DMS53 (cell line): Measurements from ENCODE around the gene PDGFRB.

Experiments
- DNase-seq: peaks from one replicate; lab custom pipeline; 2025; lab: John Stamatoyannopoulos, UW

Gene PDGFRB

DNA sequence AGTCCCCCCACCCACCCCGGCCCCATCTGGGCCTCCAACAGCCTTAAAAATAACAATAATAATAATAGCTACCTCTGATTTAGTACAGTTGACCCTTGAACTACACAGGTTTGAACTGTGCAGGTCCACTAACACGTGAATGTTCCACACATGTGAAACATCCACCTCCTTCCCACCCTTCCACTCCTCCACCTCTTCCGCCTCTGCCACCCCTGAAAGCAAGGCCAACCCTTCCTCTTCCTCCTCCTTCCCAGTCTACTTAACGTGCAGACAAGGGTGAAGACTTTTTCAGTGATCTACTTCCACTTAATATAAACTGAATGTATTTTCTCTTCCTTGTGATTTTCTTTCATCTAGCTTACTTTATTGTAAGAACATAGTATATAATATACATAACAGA is 10.8 kb downstream of the PDGFRB start:
- no peak for DNase-seq

DNA sequence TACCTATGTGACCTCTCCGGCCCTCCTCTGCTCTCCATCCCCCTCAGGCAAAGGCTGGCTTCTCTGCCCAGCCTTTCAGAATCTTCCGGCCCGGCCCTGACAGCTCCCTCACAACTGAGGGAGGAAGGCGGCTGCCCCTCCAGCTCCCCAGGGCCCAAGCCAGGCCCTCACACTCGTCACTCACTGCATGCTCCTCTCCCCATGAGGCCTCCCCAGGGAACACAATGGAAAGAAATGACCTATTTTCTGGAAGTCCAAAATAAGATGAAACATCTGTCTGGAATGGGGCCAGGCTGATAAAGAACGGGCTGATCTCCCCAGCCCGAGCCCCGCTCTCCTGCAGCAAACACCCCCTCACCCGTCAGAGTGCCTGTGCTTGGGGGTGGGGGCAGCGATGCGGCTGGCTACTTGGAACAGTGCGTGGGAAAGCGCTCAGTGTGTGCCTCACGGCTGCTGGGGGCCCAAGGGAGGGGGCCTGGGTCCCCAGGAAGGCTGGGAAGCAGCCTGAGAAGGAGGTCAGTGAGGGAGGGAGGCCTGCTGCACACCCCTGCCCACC is 11.3 kb downstream of the PDGFRB start:
- no peak for DNase-seq

DNA sequence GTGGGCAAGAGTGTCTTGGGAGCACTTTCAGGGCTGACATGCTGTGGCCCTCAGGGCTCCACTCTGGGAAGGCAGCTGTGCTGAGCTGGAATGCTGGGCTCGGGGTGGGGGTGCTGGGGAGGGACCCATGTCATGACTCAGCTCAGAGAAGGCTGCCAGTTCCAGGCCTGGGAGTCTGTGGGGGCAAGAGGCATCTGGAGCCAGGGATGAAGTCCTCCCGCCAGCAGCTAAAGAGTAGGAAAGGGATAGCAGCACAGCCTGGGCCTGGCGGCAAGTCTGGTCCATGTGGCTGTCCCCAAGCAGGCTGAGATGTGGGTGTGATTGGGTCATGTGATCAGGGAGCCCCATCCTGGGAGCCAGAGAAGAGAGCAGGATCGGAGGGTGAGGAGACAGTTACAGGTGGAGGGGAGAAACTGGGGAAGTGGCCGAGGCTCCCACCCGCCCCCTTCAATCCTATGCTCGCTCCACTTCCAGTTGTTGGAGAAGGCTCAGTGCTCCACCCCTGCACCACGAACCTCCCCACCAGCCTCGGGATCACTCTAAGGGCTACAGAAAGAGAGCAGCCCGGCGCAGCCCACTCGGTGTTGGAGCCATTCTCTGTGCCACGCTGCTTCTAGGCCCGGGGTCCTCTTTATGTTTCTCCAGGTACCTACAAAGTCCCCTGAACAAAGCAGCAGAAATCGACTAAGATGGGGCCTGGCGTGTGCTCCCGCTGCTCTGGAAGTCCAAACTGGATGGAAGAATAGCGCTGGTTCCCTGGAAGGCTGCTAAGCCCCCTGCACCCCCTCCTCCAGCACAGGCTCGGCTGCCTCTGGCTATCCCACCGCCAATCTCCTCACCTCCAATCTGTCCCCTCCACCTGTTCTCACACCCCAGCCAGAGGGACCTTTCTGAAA is 12.0 kb downstream of the PDGFRB start:
- peak; percentile 24 for DNase-seq

DNA sequence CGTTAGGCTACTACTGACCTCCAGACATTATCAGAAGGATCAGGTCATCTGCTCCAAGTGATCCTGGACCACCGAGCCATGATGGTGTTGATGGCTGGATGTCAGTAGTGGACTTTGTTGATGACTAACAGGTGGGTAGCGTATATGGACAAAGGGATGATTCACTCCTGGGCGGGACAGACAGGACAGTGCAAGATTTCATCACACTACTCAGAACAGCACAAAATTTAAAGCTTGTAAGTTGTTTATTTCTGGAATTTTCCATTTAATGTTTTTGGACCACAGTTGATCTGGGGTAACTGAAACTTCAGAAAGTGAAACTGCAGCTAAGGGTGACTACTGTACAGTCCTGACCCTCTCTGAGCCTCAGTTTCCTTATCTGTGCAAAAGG is 12.7 kb downstream of the PDGFRB start:
- DNase-seq = peak; percentile 53

DNA sequence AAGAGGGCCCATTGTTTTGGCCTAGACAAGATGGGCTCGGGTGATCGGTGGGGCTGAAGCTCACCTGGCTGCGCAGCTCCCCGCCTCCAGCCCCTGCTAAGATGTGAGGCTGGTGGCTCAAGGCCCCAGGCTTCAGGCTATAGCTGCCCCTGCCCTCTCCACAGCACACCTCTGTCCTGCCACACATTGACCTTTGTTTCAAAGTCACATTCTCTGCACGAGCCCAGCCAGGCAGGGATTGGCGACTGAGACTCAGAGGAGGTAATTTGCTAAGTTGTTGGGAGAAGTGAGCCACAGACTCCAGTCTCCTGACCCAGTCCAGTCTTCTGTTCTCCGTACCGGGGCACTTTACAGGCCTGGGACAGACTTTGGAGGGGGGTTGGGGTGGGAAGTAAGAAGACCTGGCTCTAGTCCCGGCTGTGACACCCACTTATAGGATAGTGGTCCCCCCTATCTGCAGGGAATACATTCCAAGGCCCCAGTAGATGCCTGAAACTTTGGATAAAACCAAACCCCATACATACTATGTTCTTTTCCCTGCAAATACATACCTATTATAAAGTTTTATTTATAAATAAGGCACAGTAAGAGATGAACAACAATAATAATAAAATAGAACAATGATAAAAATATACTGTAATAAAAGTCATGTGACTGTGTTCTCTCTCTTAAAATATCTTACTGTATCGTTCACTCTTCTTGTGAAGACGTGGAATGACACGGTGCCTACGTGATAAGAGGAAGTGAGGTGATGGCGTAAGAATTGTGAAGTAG is 13.3 kb downstream of the PDGFRB start:
- no peak for DNase-seq

DNA sequence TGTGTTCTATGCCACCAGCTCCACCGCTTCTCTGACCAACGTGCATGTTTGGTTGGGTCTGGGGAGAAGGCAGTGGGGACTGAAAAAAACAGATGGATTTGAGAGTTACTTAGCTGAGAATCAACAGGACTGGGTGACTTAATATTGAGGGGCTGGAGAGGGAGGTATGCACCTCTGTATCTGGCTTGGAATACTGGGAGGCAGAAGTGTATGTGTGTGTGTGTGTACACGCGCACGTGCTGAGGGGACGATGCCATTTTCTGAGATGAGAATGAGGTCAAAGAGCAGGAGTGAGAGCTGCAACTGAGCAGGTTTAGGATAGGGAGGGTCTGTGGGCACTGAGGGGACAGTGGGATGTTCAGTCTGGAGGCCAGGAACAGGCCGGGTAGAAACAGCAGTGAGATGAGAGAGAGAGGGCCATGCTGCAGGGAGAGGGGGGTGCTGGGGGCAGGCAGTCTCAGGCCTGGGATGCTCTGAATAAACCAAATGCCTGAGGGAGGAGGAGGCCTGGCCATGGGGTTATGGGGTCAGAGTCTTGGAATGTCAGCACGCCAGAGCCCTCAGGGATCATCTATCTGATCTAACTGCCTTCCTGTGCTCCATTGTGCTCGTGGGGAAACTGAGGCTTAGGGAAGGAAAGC is 14.0 kb downstream of the PDGFRB start:
- DNase-seq = no peak

DNA sequence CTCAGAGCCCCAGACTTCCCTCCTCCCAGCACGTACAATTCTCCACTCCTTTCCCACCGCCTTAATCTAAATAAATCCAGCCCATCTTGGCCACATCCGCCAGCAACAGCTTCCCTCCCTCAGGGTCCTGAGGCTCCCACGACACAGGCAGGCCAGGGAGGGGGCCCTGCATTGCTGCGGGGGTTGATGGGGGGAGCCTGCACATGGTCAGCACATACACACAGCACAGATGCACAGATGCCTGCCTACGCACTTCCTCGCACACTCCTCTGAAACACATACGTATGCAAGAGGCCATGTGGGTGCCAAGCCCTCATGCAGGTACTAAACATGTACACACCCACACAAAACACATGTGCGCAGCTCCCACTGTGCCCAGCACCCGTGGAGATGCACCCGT is 14.8 kb downstream of the PDGFRB start:
- no peak for DNase-seq

DNA sequence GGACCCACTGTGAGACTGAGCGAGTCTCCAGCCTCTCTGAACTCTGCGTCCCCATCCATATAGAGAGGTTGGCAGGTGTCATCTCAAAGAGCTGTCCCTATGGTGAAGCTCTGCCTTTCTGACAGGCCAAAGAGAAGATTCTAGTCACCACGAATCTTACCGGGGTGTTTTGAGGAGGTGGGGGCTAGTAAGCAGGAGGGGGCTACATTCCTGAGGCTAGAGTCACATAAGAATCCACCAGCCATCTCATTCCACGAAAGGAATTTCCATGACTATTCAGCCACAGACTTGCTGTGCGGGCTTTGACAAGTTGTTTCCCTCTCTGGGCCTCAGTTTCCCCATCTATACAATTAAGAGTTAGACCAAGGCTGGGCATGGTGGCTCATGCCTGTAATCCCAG is 16.3 kb downstream of the PDGFRB start:
- DNase-seq = no peak

DNA sequence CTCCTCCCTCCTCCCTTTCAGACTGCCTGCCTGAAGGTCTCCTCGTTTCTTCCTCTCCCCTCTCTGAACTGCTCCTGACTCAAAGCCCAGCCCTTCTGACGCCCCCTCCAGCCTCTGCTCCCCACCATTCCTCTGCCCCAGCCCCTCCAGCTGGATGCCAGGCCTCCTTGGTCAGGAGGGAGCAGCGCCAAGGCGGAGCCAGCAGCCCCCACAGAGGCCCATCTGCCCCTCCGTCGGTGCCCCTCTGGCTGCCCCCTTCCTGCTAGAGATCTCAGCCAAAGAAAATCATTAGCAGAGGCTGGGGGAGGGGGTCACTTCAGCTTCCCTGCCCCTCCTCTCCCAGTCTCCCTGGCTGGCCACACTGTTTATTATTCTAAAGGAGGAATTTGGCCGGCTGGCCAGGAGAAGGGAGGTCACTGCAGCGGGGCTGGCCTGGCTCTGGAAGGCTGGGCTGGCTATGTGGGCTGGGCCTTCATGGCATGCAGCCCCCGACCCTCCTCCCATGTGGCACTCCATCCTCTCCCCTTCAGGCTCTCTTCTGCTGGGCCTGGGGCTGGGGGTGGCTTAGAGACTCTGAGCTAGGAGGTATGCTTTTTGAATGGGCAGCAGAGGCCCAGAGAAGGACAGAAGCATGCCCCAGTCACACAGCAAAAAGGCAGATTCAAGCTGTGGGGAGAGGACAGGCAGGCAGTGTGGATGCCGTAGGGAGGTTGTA is 16.9 kb downstream of the PDGFRB start:
- no peak for DNase-seq

DNA sequence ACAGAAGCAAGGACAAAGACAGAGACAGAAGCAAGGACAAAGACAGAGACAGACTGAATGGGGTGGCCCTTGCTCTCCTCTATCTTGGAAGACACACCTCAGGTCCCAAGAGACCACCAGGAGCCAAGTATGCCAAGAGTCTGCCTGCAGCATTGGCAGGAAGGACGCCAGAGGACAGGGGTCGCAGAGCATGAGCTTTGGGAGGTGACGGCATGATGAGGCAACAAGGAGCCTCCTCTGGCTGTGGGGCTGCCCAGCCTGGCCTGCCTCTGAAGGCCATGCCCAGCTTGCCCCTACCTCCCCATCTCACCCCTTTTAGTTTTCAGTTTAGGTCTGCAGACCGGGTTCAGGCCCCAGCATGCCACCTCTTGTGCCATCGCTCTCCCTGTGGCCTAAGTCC is 17.6 kb downstream of the PDGFRB start:
- no peak for DNase-seq

DNA sequence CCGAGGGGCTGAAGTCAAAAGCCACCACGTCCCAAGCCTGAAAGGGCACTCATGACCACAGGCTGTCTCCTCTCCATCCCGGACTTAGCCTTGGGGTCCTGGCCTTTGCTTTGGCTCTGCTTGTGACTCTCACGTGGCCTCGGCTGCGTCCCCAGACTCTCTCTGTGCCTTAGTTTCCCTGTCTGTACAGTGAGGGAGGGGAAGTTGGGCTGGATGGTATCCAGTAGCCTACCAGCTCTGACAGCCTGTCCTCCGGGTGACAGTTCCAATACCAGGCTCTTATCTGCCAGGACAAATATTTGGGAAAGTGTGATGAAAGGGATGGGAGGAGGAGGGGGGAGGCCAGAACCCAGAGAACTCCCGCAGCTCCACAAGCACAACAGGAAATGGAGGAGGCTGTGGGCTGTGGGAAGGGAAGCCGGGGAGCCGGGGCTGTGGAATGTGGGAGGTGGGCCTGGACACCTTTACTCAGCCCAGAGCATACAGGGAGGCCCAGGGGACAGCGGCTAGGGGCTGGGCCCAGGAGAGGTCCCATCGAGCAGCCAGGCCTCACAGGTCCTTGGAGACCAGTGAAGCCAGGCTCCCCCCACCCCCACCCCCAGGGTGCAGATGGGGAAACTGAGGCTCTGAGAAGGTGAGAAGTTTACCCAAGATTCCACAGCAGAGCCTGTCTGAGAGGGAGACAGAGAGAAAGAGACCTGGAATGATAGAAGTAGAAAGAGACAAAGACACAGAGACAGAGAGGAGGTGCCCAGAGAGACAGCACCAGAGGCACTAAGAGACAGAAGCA is 18.3 kb downstream of the PDGFRB start:
- DNase-seq = peak; percentile 30

DNA sequence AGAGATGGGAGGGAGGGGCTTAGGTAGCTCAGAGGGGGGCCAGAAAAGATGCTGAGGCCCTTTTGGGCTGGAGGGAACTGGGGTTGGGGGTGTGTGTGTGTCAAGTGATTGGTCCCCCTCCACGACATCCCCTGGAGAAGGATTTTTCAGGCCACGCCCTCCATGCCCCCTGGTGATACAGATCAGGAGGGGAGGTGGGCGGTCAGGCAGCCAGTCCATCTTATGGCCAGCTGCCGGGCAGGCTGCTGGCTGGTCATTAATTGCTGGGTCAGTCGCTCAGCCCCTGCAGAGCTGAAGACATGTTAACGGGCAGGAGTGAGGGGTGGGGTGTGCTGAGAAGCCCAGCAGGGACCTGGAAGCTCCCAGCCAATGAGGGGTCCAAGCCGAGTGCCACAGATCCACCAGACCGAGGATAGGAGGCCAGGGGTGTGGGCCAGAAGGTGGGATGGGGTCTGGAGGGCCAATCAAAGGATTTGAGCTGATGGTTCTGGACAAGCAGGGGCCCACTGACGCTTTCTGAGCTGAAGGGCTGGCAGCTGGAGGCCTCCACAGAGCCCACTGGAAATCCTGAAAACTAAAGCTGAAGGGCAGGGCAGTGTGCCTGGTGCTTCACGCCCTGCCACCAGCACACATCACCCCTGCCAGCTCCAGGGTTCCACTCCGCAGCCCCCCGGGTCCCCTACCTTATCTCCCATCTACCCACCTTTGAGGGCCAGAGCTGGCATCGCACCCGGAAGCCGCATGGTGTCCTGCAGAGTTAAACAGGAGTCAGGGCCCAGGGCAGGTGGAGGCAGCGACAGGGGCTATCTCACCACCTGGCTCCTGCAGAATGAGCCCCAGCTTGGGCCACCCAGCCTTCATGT is 19.1 kb downstream of the PDGFRB start:
- DNase-seq = no peak

DNA sequence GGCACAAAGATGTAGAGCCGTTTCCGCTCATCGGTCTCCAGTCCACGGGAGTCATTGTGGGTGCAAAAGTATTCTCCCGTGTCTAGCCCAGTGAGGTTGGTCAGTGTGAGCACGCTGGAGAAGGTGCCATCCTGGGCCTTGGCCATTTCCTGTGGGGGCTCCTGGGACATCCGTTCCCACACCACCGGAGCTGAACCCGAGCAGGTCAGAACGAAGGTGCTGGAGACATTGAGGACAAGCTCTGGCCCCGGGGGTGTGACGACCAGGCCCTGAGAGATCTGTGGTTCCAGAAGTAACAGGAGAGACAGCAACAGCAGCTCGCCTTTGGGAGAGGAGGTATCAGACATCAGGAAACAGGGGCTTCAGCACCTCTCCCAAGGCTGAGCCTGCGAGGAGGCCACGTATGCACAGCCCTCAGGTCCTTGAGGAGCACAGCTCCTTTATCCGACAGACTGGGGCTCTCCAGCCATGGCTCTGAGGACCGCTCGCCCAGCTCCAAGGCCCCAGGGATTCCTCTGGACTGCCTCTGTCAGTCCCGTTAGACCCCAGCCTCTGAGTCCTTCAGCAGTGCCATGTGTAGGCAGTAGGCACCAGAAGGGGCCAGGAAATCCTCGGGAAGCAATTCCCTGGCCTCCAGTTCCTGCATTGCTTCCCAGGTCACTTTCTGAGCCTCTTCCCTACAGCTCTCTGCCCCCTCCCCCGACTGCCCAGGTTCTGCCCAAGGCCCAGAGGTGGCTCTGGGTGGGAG is 19.9 kb downstream of the PDGFRB start:
- no peak for DNase-seq

DNA sequence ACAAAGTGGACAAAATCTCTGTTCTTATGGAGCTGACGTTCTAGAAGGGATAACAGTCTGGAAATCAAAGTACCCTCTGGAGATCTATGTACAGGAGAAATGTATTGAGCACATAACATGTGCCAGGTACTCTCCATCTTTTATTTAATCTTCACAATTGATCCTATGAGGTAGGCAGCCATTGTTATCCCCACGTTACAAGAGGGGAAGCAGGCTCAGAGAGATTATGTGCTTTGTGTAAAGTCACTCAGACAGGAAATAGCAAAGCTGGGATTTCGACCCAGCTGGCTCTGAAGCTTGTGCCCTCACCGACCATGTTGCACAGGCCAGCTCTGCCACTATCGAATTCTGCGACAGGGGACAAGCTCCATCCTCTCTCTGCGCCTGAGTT is 21.5 kb downstream of the PDGFRB start:
- no peak for DNase-seq

DNA sequence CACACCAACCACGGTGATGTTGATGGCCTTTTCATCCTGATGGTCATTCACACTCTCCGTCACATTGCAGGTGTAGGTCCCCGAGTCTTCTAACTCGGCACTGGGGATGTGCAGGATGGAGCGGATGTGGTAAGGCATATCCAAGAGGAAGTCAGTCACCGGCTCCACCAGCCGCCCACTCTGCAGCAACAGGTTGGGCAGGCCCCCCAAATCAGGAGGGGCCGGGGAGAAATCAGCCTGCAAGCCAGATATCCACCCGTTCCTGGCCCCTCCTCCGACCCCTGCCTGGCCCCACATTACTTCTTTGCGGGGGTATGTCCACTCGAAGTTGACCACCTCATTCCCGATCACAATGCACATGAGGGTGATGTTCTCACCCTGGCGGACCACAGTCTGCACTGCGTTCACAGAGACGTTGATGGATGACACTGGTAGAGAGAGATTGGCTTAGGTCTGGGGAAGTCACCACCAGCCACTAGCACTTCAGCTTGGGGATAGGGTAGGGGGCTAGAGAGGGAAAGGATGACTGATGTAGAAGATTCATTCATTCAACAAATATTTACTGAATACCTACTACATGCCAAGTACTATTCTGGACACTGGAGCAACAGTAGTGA is 22.0 kb downstream of the PDGFRB start:
- DNase-seq = no peak

DNA sequence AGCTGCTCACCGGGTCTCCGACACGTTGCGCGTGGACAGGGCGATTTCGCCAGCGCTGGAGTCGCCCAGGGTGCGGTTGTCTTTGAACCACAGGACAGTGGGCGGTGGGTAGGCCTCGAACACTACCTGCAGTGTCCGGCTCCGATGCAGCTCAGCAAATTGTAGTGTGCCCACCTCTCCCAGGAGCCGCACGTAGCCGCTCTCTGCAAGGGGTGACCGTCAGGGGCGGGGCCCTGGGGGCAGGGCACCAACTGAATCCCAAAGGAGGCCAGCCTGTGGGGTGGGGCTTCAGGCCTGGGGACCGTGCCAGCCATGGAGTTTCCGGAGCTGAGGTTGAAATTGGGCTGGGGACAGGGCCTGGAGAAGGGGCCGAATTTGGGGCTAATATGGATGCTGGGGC is 22.9 kb downstream of the PDGFRB start:
- no peak for DNase-seq

DNA sequence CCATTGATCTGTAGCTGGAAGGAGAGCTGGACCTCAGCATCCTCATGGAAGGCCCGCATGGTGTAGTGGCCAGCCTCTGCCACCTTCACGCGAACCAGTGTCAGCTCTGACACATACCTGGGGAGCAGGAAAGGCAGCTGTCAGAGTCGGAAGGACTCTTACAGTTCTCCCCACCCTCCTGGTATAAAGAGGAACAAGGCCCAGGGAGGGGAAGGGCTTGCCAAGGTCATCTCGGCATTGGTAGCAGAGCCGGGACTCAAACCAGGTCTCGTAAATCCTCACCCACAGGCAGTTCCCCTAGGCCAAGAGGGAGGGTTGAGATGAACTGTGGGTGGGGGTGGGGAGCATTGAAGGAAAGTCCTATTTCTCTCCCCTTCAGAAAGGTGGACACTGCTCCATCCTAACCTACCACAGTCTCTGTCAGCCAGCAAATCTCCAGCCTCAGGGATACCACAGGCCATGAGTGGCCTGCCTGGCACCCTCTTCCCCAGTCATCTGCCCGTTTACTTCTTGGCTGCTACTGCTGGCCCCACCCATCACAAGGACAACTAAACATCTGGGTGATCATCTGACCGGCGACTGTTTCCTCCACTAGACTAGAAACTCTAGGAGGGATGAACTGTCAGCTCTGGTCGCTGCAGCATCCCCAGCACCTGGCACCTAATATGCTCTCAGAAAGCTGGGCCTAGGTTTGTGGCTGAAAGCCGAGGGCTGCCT is 23.5 kb downstream of the PDGFRB start:
- no peak for DNase-seq

DNA sequence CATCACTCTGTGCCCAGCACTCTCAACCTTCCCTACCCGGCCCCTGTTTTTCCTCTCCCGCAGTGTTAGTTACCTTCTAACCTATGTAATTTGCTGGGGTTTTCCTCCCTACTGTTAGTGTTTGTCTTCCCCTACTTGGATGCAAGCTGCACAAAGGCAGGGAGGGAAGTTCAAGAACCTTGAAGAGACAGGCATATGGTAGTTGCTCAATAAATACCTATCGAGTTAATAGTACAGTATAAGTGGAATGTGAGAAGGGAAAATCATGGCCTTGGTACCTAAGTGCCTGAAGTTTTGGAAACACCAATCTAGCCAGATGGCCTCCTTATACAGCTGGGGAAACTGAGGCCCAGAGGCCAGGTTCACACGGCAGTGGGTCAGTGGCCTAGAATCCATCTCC is 24.2 kb downstream of the PDGFRB start:
- DNase-seq = no peak
